Endodermal cell (in vitro differentiated cells): ENCODE results near the gene FMNL2. TPM values are rescaled to one million over a fixed set of nuclear protein-coding genes. Genes with fewer than 3 reads are reported as not detected.
A peak's percentile ranks its signal among the peaks of the same experiment; 100 is the strongest.

Source experiments
- DNase-seq: peaks from one replicate; pipeline ENCODE4 v3.0.0-alpha.2; 2017
- H3K27ac ChIP-seq: 2 replicates; pipeline ENCODE4 v1.5.1; 2013; ENCODE audit warnings: mild to moderate bottlenecking, low read depth, low read length, moderate library complexity
- H3K27me3 ChIP-seq: 2 replicates; pipeline ENCODE4 v1.6.1; 2013; ENCODE audit warnings: mild to moderate bottlenecking, low read length, moderate library complexity; ENCODE audit not compliant: insufficient read depth, control insufficient read depth, poor library complexity, severe bottlenecking
- H3K36me3 ChIP-seq: 2 replicates; pipeline ENCODE4 v1.7.0; 2013; ENCODE audit warnings: mild to moderate bottlenecking, low read length, moderate library complexity; ENCODE audit not compliant: control insufficient read depth, insufficient read depth
- H3K4me1 ChIP-seq: one replicate; pipeline ENCODE4 v1.7.0; 2013; ENCODE audit warnings: low read length; ENCODE audit not compliant: control insufficient read depth, insufficient read depth
- H3K4me3 ChIP-seq: 2 replicates; pipeline ENCODE4 v1.5.1; 2013; ENCODE audit warnings: mild to moderate bottlenecking, low read length, moderate library complexity
- H3K9ac ChIP-seq: 2 replicates; pipeline ENCODE4 v1.6.1; 2013; ENCODE audit warnings: mild to moderate bottlenecking, low read length, moderate library complexity; ENCODE audit not compliant: poor library complexity, severe bottlenecking; ENCODE audit errors: extremely low read depth
- H3K9me3 ChIP-seq: 2 replicates; pipeline ENCODE4 v1.6.1; 2013; ENCODE audit warnings: mild to moderate bottlenecking, low read length, moderate library complexity; ENCODE audit not compliant: control insufficient read depth
- H3K27ac Mint-ChIP-seq: 2 replicates; pipeline ENCODE4 v1.8.0; 2020; ENCODE audit warnings: mixed read lengths
- H3K27me3 Mint-ChIP-seq: 2 replicates; pipeline ENCODE4 v1.8.0; 2021; ENCODE audit warnings: mild to moderate bottlenecking, mixed read lengths; ENCODE audit not compliant: insufficient read depth
- H3K36me3 Mint-ChIP-seq: 2 replicates; pipeline ENCODE4 v1.8.0; 2020; ENCODE audit warnings: low read depth, mixed read lengths
- H3K4me1 Mint-ChIP-seq: 2 replicates; pipeline ENCODE4 v1.8.0; 2020; ENCODE audit warnings: mixed read lengths
- H3K4me3 Mint-ChIP-seq: 2 replicates; pipeline ENCODE4 v1.8.0; 2020; ENCODE audit warnings: mild to moderate bottlenecking, moderate library complexity, mixed read lengths
- H3K9me3 Mint-ChIP-seq: 2 replicates; pipeline ENCODE4 v1.8.0; 2020; ENCODE audit warnings: mild to moderate bottlenecking, mixed read lengths
- WGBS, 2 experiments: methylation state at CpG; one replicate each; pipeline versions ENCODE4 v1.1.5 to v1.1.7; 2013; ENCODE audit warnings: missing lambda C conversion rate in 2 of 2, mixed read lengths in 1 of 2; ENCODE audit not compliant: insufficient coverage in 1 of 2, insufficient read length in 1 of 2; 5-methylcytosine and 5-hydroxymethylcytosine counted together
- total RNA-seq, 2 donors: library from RNA; stranded (reverse); fragmentation: NEBNext Ultra II Directional in 1 of 2; extraction: Animal tissue kit (Norgen Biotek cat#: 25700) in 1 of 2; gene quantifications; 2 replicates in 1 of 2; 3 replicates in 1 of 2; pipeline ENCODE4 v1.2.1, GENCODE V29; 2021
- TF ChIP-seq, protein P1 (sequence below): fragments of 200-600 bp; sonication (generic); conservative IDR thresholded peaks from 2 replicates; pipeline ENCODE4 v1.5.0; 2021; ENCODE audit warnings: antibody characterized with exemption, mild to moderate bottlenecking

The FMNL2 gene
- total RNA-seq, 2 donors from 2014 or later, result 49.4 to 51.8 TPM

- Mint-ChIP-seq H3K27me3 (no peaks in the 10 kb centered on the region), H3K4me1 (peaks cover 15% of the 10 kb centered on the region), H3K27ac (peak overlapping the region; percentile 86), H3K36me3 (peaks cover 5% of the 10 kb centered on the region), H3K4me3 (no peak overlapping the region), H3K9me3 (peaks cover 5% of the 10 kb centered on the region)
- Histone ChIP-seq H3K9ac (no peak overlapping the region), H3K9me3 (no peaks in the 10 kb centered on the region), H3K4me3 (no peak overlapping the region), H3K27ac (no peak overlapping the region), H3K36me3 (no peaks in the 10 kb centered on the region), H3K4me1 (no peaks in the 10 kb centered on the region), H3K27me3 (no peaks in the 10 kb centered on the region)
- no peak for DNase-seq
- TF ChIP-seq, protein P1, sequence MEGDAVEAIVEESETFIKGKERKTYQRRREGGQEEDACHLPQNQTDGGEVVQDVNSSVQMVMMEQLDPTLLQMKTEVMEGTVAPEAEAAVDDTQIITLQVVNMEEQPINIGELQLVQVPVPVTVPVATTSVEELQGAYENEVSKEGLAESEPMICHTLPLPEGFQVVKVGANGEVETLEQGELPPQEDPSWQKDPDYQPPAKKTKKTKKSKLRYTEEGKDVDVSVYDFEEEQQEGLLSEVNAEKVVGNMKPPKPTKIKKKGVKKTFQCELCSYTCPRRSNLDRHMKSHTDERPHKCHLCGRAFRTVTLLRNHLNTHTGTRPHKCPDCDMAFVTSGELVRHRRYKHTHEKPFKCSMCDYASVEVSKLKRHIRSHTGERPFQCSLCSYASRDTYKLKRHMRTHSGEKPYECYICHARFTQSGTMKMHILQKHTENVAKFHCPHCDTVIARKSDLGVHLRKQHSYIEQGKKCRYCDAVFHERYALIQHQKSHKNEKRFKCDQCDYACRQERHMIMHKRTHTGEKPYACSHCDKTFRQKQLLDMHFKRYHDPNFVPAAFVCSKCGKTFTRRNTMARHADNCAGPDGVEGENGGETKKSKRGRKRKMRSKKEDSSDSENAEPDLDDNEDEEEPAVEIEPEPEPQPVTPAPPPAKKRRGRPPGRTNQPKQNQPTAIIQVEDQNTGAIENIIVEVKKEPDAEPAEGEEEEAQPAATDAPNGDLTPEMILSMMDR, result no peak
- 81 to 88% methylated on average over 8 to 9 of the region's 9 CpGs for whole genome bisulfite sequencing, 2 experiments
These were observed 170.5 kb downstream of the FMNL2 start for GRCh38 chr2:152505495-152505906.

DNA sequence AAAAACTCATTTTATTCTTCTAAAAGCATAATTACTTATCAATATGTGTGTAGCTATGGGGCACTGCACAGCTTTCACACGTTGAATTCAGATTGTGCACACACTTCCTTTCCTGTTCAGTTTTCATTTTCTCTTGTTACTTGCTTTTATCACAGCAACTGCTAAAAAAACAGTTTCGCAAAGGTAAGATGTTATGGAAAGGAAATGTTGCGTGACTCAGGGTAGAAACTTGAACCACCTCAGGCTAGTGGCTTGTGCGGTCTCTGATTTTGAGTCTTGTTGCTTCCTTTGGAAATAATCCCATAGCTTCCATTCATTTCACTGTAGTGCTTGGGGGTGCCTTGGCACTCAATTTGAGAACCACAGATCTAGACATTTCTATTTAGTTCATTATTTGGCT is 171.9 kb downstream of the FMNL2 start:
- Histone ChIP-seq H3K9ac (no peak overlapping the region), H3K4me1 (no peaks in the 10 kb centered on the region), H3K27me3 (no peaks in the 10 kb centered on the region), H3K27ac (no peak overlapping the region), H3K36me3 (no peaks in the 10 kb centered on the region), H3K4me3 (no peak overlapping the region), H3K9me3 (no peaks in the 10 kb centered on the region)
- TF ChIP-seq, protein P1, result no peak
- no peak for DNase-seq
- H3K4me1 Mint-ChIP-seq, result peaks cover 16% of the 10 kb centered on the region
- no peaks in the 10 kb centered on the region for H3K27me3 Mint-ChIP-seq
- peaks cover 5% of the 10 kb centered on the region for H3K36me3 Mint-ChIP-seq
- peaks cover 5% of the 10 kb centered on the region for H3K9me3 Mint-ChIP-seq
- H3K27ac Mint-ChIP-seq, result no peak overlapping the region
- 94 to 100% methylated on average over 1 to 4 of the region's 4 CpGs for WGBS, 2 experiments
- no peak overlapping the region for H3K4me3 Mint-ChIP-seq

DNA sequence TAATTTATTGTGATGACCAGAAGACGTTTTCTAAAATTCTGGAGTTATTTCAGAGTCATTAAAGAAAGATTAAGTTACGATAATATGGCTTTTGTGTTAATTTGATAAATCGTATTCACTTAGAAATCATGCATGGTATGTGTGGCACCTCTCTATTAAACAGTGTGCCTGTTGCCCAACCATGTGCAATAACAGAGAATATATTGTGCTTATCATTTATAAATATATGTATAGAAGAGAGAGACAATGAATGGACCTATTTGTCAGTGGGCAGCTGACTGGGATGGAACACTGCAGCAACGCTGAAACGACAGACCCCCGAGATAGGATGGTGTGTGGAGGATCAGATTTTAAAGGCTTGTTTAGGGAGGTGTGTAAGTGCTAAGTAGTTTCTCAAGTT is 172.9 kb downstream of the FMNL2 start:
- WGBS, 2 experiments, result 82 to 93% methylated on average over 1 to 6 of the region's 6 CpGs
- H3K4me3 Mint-ChIP-seq, result no peak overlapping the region
- no peak for DNase-seq
- no peaks in the 10 kb centered on the region for H3K9me3 ChIP-seq
- H3K36me3 ChIP-seq, result no peaks in the 10 kb centered on the region
- no peaks in the 10 kb centered on the region for H3K27me3 ChIP-seq
- peaks cover 5% of the 10 kb centered on the region for H3K9me3 Mint-ChIP-seq
- no peak overlapping the region for H3K9ac ChIP-seq
- TF ChIP-seq, protein P1, result no peak
- H3K36me3 Mint-ChIP-seq, result peaks cover 5% of the 10 kb centered on the region
- no peak overlapping the region for H3K4me3 ChIP-seq
- H3K27ac Mint-ChIP-seq, result no peak overlapping the region
- H3K27me3 Mint-ChIP-seq, result no peaks in the 10 kb centered on the region
- no peak overlapping the region for H3K27ac ChIP-seq
- H3K4me1 Mint-ChIP-seq, result peaks cover 18% of the 10 kb centered on the region
- H3K4me1 ChIP-seq, result no peaks in the 10 kb centered on the region
